Common myeloid progenitor, CD34-positive (primary cell): ENCODE results near the gene NOSIP.
A peak's percentile ranks its signal among the peaks of the same experiment; 100 is the strongest.

Source experiments
- CTCF ChIA-PET: fragments of 350-600 bp; sonication (Branson Sonifier 250); formaldehyde crosslinking; loops from one replicate; lab custom pipeline; 2021; ENCODE audit warnings: antibody characterized with exemption; lab: Charles Lee
- POLR2A ChIA-PET: fragments of 350-600 bp; sonication (Branson Sonifier 250); formaldehyde crosslinking; loops from one replicate; lab custom pipeline; 2021; ENCODE audit warnings: antibody characterized with exemption; lab: Charles Lee
- DNase-seq, 3 donors: peaks; one replicate each; pipeline versions ENCODE4 v3.0.0 to v3.0.0-alpha.2; 2013
- H3K27ac ChIP-seq, 2 experiments: 1 replicate in 1 of 2; 2 replicates in 1 of 2; pipeline ENCODE4 v1.7.0; 2013; ENCODE audit warnings: inconsistent platforms in 2 of 2, low read length in 2 of 2, mild to moderate bottlenecking in 2 of 2, low read depth in 1 of 2, moderate library complexity in 1 of 2; ENCODE audit not compliant: severe bottlenecking in 2 of 2, insufficient read depth in 1 of 2, poor library complexity in 1 of 2
- H3K27me3 ChIP-seq, 5 experiments: replicated peaks in 2 of 5; 1 replicate in 3 of 5; 2 replicates in 2 of 5; pipeline versions ENCODE4 v1.6.1 to v1.7.0; 2013; ENCODE audit warnings: low read length in 4 of 5, mild to moderate bottlenecking in 2 of 5, moderate library complexity in 2 of 5, inconsistent platforms in 1 of 5; ENCODE audit not compliant: insufficient read depth in 5 of 5, control insufficient read depth in 4 of 5
- H3K36me3 ChIP-seq, 4 experiments: 1 replicate in 2 of 4; 2 replicates in 2 of 4; pipeline versions ENCODE4 v1.6.1 to v1.7.0; 2013; ENCODE audit warnings: low read length in 3 of 4, control low read depth in 1 of 4, mild to moderate bottlenecking in 1 of 4; ENCODE audit not compliant: control insufficient read depth in 4 of 4, insufficient read depth in 4 of 4
- H3K4me1 ChIP-seq, 4 experiments: 1 replicate in 3 of 4; 2 replicates in 1 of 4; pipeline versions ENCODE4 v1.6.1 to v1.7.1; 2013; ENCODE audit warnings: low read length in 3 of 4, mild to moderate bottlenecking in 3 of 4, control low read depth in 1 of 4, inconsistent platforms in 1 of 4, moderate library complexity in 1 of 4; ENCODE audit not compliant: control insufficient read depth in 4 of 4, insufficient read depth in 4 of 4; ENCODE audit errors: control extremely low read depth in 1 of 4
- H3K4me3 ChIP-seq, 7 experiments: 1 replicate in 4 of 7; 2 replicates in 3 of 7; pipeline versions ENCODE4 v1.5.1 to v1.7.0; 2013; ENCODE audit warnings: mild to moderate bottlenecking in 7 of 7, low read length in 6 of 7, moderate library complexity in 6 of 7, inconsistent platforms in 2 of 7, low read depth in 2 of 7, control low read depth in 1 of 7; ENCODE audit not compliant: insufficient read depth in 4 of 7, control insufficient read depth in 1 of 7; ENCODE audit errors: extremely low read depth in 1 of 7
- H3K9me3 ChIP-seq, 5 experiments: 1 replicate in 4 of 5; 2 replicates in 1 of 5; pipeline versions ENCODE4 v1.6.1 to v1.7.1; 2013; ENCODE audit warnings: low read length in 4 of 5, mild to moderate bottlenecking in 2 of 5, inconsistent platforms in 1 of 5, low read depth in 1 of 5, moderate library complexity in 1 of 5; ENCODE audit not compliant: control insufficient read depth in 4 of 5, insufficient read depth in 2 of 5; ENCODE audit errors: control extremely low read depth in 1 of 5
- WGBS: methylation state at CpG from one replicate; pipeline ENCODE4 v1.1.5; 2013; ENCODE audit not compliant: insufficient coverage; 5-methylcytosine and 5-hydroxymethylcytosine counted together

NOSIP gene

GRCh38 chr19:49564616-49565045, 15.7 kb downstream of the NOSIP start:
- Histone ChIP-seq H3K4me3 (no peak overlapping the region), H3K27ac (no peak overlapping the region), H3K9me3 (no peaks in the 10 kb centered on the region), H3K27me3 (no peaks in the 10 kb centered on the region), H3K36me3 (peaks cover 0 to 4% (median 3%) of the 10 kb centered on the region in 4 experiments), H3K4me1 (peaks cover 0 to 22% (median 15%) of the 10 kb centered on the region in 4 experiments)
- no peak for DNase-seq
- ChIA-PET CTCF (interaction anchor here (0.7 to 3.0 kb wide), 5 partner anchors 13 to 92 kb away, joined by 3 to 13 read pairs (median 4); no protein-coding TSS in a partner anchor), POLR2A (no interaction called here)
- 90% methylated on average over 2 of the region's 6 CpGs for WGBS

- Histone ChIP-seq H3K9me3 (no peaks in the 10 kb centered on the region), H3K27ac (peak overlapping the region in 1 of 2 experiments; percentile 65), H3K27me3 (no peaks in the 10 kb centered on the region), H3K4me3 (peak overlapping the region in 1 of 7 experiments; percentile 41), H3K36me3 (peaks cover 15 to 41% (median 28%) of the 10 kb centered on the region in 4 experiments), H3K4me1 (peaks cover 0 to 25% (median 16%) of the 10 kb centered on the region in 4 experiments)
- CTCF ChIA-PET, result interaction anchor here (0.7 to 6.8 kb wide), 10 partner anchors 10 to 169 kb away, joined by 3 to 70 read pairs (median 4); no protein-coding TSS in a partner anchor
- peak; percentile 19 to 64 (median 50) for DNase-seq
- POLR2A ChIA-PET, result no interaction called here
- 23% methylated on average over 4 of the region's 15 CpGs for WGBS
Measured at GRCh38 chr19:49560358-49560900, 19.9 kb downstream of the NOSIP start.

GRCh38 chr19:49559928-49560327, 20.4 kb downstream of the NOSIP start:
- POLR2A ChIA-PET, result no interaction called here
- H3K4me3 ChIP-seq, result no peak overlapping the region

GRCh38 chr19:49559443-49559842, 20.9 kb downstream of the NOSIP start:
- Histone ChIP-seq H3K9me3 (no peaks in the 10 kb centered on the region), H3K36me3 (peaks cover 15 to 48% (median 28%) of the 10 kb centered on the region in 4 experiments), H3K27me3 (no peaks in the 10 kb centered on the region), H3K4me3 (no peak overlapping the region), H3K27ac (no peak overlapping the region), H3K4me1 (peaks cover 0 to 32% (median 22%) of the 10 kb centered on the region in 4 experiments)
- CTCF ChIA-PET, result interaction anchor here (0.7 to 6.8 kb wide), 6 partner anchors 9 to 113 kb away, joined by 3 to 70 read pairs (median 8); no protein-coding TSS in a partner anchor
- POLR2A ChIA-PET, result no interaction called here
- 92% methylated on average over 2 of the region's 3 CpGs for WGBS
- no peak for DNase-seq

More at GRCh38 chr19:49559928-49560327, 20.4 kb downstream of the NOSIP start:
- Histone ChIP-seq H3K27ac (peak overlapping the region in 1 of 2 experiments; percentile 65), H3K9me3 (no peaks in the 10 kb centered on the region), H3K27me3 (no peaks in the 10 kb centered on the region), H3K36me3 (peaks cover 15 to 44% (median 28%) of the 10 kb centered on the region in 4 experiments), H3K4me1 (peaks cover 0 to 27% (median 18%) of the 10 kb centered on the region in 4 experiments)
- DNase-seq, result no peak
- WGBS, result 89% methylated on average over 9 of the region's 15 CpGs
- CTCF ChIA-PET, result interaction anchor here (0.7 to 6.8 kb wide), 5 partner anchors 10 to 113 kb away, joined by 3 to 70 read pairs (median 10); no protein-coding TSS in a partner anchor

GRCh38 chr19:49558591-49558990, 21.8 kb downstream of the NOSIP start:
- H3K9me3 ChIP-seq, result no peaks in the 10 kb centered on the region
- H3K4me1 ChIP-seq, result peaks cover 0 to 36% (median 22%) of the 10 kb centered on the region in 4 experiments
- H3K36me3 ChIP-seq, result peaks cover 15 to 48% (median 28%) of the 10 kb centered on the region in 4 experiments
- 87% methylated on average over 4 of the region's 7 CpGs for WGBS
- POLR2A ChIA-PET, result no interaction called here
- H3K4me3 ChIP-seq, result no peak overlapping the region
- no peak for DNase-seq
- no peaks in the 10 kb centered on the region for H3K27me3 ChIP-seq
- CTCF ChIA-PET, result interaction anchor here (0.6 to 6.8 kb wide), 6 partner anchors 8 to 86 kb away, joined by 3 to 70 read pairs (median 7); no protein-coding TSS in a partner anchor
- no peak overlapping the region for H3K27ac ChIP-seq

- H3K27ac ChIP-seq, result no peak overlapping the region
Measured at GRCh38 chr19:49557641-49558325, 22.6 kb downstream of the NOSIP start.

More at GRCh38 chr19:49557641-49558325, 22.6 kb downstream of the NOSIP start:
- H3K36me3 ChIP-seq, result peaks cover 15 to 48% (median 28%) of the 10 kb centered on the region in 4 experiments
- ChIA-PET CTCF (interaction anchor here (0.6 to 6.8 kb wide), 5 partner anchors 8 to 58 kb away, joined by 3 to 70 read pairs (median 10); no protein-coding TSS in a partner anchor), POLR2A (interaction anchor here (0.6 kb wide), 1 partner anchor 11 kb away, joined by 5 read pairs; no protein-coding TSS in a partner anchor)
- peaks cover 0 to 36% (median 22%) of the 10 kb centered on the region in 4 experiments for H3K4me1 ChIP-seq
- no peak overlapping the region for H3K4me3 ChIP-seq
- no peaks in the 10 kb centered on the region for H3K9me3 ChIP-seq
- H3K27me3 ChIP-seq, result no peaks in the 10 kb centered on the region
- no peak for DNase-seq
- 96% methylated on average over 16 of the region's 18 CpGs for WGBS
